ENCODE results near the gene MRPL10.

MRPL10 gene

DNA sequence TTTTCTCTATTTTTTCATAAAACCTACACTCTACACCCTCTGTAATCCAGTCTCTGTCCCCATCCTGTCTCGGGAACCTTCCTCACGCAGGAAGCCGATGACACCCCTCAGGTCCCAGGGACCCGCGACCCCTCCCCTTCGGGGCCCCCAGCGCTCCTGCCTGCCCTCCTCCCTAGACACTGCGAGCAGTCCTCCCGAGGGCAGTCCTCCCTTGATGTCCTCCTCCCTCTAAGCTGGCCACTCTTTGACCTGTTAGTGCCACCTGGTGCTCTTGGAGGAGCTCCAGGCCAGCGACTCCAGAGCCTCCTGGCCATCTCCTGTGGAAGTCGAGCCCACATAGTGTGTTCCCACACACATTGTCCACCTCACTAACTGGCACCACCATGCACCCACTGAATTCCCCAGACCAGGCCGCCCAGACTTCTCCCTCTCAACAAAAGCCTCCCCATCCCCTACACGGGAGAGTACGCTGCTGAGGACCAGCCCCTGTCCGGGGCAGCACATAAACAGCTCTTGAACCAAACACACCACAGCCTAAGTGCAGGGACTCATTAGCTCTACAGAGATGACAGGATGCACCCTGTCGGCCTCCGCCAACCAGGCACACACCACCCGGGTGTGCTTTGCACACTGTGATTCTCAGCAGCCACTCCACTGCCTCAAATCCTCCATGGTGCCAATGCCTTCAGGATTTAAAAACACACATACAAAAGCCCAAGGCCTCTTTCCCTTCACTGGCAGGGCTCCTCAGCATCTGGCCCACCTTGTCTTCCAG lies 19.0 kb downstream of the MRPL10 start:
- no peak for DNase-seq

DNA sequence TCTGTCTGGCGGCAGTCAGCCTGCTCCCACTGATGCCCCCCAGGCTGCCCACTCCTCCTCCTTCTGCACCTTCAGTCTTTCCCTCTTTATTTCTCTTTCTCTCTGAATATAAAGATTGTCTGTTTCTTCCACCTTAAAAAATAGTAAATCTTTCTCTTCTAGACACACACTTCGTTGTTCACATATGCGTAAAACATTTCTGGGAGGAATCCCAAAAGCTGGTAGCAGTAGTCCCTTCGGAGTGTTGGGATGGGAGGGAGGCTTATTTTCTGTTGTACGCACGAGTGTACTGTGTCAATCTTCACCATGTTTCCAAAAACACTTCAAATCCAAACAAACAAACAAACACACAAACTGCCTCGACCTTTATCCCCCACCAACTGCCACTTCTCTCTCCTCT lies 19.6 kb downstream of the MRPL10 start:
- DNase-seq: no peak

DNA sequence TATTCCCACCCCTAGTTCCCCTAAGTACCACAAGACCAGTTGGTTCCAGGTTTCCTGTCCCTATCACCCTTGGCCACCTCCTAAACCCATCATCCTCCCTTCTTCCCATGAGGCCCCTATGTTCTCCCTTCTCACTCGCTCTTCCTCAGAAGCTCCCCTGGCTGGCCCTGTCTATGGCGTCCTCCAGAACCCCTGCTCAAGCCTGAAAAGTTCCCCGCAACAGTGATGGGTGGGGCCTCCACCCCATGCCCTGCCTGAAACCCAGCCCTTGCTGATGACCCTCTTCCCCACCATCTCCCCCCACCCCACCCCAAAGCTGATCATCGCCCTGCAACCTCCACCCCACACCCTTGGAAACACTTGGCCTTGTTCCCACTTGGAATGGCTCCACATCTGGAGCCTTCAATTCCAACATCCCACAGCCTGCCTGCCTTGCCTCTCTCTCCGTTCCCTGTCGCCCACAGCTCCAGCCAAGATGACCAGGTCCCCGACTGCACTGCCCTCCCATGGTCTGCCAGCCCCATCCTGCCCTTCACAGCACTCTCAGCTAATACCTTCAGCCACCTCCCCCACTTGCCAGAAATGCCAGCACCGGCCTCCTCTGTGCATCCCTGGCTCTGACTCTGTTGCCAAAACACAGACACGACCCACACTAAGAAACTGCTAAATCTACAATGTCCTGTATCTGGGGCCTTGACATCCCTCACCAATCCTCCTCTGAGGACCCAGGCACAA lies 20.3 kb downstream of the MRPL10 start:
- DNase-seq: no peak

DNA sequence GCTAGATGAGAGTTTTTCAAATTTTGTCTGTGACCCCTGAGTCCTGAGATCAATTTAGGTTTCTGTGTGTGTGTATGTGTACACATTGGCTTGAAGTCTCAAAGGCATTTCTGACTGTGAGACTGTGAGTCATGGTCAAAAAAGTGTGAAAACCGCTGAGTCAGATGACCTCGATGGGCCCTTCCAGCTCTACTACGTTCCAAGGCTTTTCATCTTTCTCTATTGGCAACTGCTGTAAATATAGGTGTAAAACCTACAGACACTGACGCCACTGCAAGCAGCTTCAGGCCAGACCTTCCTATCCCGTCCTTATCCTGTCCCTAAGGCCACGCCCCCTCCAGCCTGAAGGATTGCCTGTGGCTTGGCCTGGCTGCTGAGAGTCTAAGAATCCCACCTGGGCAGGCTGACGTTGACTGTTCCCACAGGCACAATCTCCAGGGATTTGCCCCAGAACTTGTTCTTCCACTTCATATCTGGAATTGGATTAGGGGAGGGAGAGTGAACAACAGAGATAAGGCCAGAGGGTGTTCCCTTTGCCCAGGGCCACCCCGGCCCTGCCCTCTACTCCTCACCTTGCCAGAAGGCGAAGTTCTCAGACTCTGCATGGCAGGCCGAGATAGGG lies 21.0 kb downstream of the MRPL10 start:
- no peak for DNase-seq

DNA sequence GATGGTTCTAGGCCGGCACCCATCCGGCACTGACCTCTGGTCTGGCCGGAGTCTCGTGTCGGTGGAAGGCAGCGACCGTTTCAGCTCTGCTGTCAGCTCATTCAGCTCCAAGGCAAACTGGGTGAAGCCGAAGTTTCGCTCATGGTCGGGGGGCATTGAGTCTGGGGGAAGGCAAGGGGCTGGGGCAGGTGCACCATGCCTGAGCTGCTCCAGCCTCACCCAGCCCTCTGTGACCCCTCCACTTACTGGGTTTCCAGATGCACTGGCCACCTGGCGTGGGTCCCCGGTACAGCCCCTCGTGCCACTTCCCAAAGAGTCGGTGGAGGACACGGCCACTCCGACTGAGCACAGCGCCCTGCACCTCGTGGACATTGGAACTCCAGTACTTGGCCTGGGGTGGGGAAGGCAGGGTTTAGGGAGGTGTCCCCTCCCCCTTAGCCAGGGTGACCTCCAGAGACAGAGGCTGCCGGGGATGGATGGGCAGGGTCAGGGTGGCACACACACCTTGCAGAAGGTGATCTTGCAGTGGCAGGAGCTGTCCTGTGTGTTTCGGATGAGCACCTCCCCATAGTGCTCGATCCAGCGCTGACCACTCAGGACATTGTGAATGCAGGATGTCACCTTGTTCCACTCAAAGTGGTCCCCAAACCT lies 22.4 kb downstream of the MRPL10 start:
- DNase-seq: no peak

DNA sequence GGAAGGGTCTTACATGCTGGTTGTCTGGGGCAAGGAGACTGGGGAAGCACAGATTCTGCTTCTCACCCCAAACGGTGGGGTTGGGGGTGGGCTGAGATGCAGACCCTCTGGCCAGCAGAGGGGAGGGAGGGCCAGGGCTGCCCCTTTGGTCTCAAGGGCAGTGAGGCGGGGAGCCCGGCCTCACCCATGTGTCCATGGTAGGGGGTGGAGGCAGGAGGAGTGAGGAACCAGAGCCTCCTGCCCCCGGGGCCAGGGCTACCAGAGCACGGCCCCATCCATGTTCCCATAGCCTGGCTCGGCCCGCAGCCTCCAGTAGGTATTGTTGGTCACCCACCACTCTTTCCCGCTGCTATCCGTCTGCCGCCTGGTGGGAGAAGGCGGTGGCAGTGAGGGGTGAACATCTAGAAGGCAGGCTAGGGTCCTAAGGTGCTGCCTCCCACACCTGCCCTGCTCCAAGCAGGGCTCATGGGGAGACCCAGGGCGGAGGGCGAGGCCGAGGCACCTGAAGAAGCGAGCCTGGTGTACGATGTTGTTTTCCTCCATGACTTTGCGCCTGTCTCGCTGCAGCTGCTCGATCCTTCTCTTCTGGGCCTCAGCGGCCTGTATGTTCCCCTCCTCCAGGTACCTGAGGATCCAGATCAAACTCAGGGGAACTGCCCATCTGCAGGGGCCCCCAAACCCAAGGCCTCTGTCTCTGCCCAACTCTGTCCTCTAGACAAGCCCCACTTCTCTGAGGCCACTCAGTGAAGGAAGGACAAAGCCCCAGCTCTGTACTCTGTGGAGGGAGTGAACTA lies 23.1 kb downstream of the MRPL10 start:
- no peak for DNase-seq

DNA sequence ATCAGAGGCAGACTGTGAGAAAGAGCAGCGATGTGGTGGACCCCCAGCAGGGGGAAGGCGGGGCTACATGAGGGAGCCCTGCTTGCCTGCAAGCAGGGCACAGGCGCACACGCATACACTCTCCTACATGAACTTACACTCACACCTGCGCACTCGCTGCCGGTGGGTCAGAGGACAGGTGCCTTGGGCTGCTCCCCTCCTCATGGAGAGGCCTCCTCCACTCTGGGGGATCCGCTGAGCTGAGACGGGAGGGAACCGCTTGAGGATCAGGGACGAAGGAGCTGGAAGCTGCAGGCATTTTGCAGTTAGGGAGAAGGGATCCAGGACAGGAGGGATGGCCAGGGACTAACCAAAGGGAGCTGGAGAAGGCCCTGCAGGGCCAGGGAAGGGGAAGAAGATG lies 23.9 kb downstream of the MRPL10 start:
- DNase-seq: no peak

DNA sequence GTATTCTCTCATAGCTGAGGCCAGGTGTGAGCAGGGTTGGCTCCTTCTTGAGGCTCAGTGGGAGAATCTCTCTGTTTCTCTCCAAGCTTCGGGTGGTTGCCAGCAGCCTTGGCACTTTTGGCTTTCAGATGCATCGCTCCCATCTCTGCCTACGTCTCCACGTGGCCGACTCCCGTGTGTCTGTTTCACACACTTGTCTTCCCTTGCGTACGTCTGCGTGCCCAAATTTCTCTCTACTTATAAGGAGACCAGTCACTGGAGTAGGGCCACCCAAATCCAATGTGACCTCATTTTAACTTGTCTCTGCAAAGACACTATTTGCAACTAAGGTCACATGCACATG lies 24.5 kb downstream of the MRPL10 start:
- DNase-seq: no peak

DNA sequence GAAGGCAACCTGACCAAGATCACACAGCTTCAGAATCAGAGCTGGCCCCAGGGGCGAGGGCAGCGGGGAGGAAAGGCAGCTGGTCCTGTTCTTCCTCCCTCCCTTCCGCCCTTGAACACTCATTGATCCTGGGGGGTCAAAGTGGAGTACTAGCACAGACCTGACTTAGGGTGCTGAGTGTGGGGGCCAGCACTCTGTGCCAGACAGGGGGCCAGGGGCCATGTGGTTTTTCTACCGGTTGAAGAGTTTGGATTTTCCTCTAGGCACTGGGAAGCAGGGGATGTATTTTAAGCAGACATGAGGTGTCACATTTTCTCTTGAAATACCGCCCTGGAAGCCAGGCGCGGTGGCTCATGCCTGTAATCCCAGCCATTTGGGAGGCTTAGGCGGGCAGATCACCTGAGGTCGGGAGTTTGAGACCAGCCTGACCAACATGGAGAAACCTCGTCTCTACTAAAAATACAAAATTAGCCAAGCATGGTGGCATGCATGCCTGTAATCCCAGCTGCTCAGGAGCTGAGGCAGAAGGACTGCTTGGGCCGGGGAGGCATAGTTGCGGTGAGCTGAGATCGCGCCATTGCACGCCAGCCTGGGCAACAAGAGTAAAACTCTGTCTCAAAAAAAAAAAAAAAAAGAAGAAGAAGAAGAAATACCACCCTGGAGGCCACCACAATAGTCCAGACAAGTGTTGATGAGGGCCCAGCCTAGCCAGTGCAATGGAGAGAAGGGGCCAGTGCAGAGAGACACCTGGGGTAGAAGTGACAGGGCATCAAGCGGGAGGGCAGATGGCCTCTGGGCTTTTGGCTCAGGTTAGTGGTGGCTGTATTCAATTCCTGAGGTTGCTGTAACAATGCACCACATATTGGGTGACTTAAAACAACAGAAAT lies 25.1 kb downstream of the MRPL10 start:
- DNase-seq: no peak

DNA sequence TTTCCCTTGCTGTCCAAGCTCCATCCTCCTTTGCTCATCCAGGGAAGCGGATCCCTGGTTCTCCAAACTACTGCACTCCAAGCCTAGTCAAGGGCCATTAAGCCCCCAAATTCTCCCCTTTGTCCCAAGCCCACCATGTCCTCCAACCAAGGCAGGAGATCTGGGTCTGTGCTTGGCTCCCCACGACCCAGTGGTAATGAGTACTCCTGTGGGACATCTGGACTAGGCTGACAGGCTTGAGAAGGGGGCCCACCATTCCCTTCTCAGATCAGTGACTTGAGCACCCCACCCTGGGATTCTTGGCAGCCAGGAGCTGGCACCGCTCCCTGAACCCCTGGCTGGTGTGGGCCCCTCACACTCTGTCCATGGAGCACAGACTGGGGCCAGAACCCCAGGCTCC lies 26.9 kb downstream of the MRPL10 start:
- DNase-seq: no peak

DNA sequence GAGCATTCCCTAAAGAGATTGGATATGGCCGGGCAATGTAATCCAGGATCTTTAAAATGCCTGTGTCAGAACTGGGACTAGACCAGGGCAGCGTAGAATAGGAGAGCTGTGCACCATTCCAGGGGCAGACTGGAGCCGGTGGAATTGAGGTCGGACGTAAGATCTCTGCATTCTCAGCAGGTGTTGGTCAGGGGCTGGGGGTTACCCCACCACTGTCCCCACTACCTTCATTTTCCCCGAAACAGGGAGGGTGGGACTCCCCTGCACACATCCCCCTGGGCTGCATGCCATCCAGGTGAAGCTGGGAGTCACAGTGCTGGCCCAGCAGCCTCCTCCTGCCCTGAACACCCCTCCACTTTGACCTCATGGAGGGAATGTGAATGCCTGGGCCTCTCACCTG lies 27.6 kb downstream of the MRPL10 start:
- no peak for DNase-seq

DNA sequence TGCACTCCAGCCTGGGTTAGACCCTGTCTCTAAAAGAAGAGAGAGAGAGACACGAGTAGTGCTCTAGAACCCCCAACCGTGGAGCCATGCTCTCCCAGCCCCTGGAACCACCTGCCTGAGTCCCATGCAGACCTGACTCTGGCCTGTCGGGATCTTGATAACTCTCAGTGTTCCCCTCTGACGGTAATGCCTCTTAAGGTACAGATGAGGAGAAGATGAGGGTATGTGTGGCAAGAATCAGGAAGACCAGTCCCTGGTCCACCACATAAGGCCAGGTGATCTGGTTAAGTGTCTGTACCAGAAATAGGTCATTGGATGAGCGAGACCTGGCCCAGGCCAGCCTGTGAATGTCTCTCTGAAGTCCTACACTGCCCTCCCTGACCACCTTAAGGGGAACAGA lies 28.1 kb downstream of the MRPL10 start:
- DNase-seq: no peak

DNA sequence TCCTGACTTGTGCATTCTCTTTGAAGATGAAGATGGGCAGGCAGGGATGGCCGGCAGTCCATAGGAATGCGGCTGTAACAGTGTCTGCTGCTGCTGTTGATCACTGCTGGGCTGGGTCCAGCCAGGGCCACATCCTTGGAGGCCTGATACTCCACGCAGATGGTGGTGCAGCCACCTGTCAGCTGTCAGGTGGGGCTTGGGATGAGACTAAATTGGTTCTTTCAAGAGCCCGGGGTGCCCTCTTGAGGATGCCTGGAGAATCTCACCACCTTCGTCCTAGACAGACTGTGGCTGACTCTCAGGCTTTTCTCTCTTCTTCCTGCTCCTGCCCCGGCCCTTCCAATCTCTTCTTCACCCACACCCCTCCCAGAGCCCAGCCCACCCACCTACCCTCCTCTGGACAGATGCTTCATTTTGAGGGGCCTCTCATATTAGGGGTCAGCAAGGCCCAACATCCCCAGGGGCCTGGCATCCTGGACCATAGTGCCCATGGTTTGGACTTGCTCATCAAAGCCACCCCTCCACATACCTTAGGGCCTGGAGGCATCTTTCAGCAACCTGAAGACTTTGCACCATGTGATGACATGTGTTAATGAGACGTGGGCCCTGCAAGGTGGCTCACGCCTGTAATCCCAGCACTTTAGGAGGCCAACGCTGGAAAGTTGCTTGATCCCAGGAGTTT lies 28.9 kb downstream of the MRPL10 start:
- DNase-seq: peak; percentile 35

DNA sequence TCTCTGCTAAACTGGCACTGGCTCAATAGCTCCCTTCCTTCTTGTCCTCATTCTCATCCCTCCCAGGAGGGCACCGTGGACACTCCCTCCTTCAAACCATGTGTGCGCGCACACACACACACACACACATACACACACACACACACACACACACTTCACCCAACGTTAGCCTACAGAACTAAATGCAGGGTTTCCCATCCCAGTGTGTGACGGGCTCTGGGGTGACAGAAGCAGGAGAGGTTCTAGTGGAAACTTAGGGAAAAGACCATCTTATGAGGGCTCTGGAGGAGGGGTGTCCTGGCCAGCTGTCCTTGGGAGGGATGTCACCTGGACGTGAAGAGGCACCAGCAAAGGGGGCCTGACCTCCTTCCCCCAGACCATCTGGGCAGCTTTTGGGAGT lies 29.4 kb downstream of the MRPL10 start:
- no peak for DNase-seq

DNA sequence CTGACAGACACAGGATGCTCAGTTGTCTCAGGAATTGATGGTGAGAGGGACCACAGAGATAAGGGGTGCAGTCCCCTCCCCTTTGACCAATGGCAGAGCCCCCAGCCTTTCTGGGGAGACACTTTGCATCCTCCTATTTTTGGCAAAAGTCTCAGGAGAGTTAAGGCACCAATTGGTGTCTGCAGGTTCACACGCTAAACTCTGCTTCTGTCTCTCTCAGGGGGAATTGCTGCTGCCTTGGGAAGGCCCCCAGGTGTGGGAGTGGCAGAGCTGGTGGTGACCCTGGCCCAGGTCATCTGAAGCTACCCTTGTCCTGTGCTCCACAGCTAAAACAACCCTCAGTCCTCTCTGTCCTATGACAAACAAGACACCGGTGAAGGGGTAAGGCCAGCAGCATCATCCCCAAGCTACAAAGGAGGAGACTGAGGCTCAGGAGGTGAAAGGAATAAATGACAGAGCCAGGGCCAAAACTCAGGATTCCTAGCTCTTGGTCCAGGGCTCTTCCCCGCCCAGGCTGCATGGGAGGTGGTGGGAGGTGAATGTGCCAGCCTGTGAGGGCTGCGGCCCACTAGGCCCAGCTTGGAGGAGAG lies 30.1 kb downstream of the MRPL10 start:
- no peak for DNase-seq

DNA sequence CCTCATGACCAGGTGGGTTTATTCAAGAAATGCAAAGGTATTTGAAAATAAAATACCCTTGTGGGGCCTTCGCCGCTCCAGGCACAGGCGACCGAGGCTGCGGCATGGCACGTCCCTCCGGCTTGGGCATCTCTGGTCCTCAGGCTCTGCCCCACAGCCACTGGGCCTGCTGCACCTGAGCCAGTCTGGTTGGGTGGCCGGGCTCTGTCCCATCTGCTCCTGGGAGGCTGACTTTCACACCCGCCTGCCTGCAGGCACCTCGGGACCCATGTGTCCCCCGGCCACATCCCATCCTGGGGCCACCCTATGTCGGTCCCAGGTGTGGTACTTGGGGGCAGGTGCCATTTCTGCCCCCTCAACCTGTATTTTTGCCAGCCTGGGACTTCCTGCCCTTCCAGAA lies 30.7 kb downstream of the MRPL10 start:
- no peak for DNase-seq

DNA sequence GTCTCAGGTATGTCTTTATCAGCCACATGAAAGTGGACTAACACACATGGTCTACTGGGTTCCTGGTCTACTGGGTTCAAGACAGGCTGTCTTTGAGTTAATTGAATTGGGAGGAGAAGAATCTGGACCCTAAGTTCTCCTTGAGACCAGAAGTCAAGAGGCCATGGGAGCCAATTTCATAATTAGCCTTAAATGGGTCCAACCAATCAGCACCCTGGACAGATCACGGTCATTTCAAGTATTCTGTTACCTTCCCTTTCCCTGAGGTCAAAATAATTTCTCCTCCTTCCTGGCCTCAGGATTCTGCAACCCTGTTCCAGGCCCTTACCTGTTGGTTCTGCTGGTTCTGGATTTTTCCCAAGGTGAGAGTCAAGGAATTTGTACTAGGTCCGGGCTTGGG lies 33.5 kb downstream of the MRPL10 start:
- DNase-seq: no peak

DNA sequence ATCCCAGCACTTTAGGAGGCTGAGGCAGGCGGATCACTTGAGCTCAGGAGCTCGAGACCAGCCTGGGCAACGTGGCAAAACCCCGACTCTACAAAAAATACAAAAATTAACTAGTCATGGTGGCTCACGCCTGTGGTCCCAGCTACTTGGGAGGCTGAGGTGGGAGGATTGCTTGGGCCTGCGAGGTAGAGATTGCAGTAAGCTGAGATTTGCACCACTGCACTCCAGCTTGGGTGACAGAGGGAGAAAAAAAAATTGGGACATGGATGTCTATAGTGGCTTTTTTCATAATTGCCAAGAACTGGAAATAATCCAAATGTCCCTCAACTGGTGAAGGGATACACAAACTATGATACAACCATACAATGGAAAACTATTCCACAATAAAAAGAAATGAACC lies 38.4 kb downstream of the MRPL10 start:
- DNase-seq: no peak

DNA sequence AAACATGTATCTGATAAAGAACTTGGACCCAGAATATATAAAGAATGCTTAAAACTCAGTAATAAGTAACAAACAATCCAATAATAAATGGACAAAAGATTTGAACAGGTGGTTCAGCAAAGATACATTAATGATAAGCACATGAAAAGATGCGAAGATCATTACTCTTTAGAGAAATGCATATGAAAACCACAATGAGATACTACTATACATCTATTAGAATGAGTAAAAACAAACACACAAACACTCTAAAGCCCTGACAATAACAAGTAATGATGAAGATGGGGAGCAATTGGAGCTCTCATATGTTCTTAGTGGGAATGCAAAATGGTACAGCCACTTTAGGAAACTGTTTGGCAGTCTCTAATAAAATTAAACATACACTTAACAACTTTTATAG lies 38.9 kb downstream of the MRPL10 start:
- no peak for DNase-seq

DNA sequence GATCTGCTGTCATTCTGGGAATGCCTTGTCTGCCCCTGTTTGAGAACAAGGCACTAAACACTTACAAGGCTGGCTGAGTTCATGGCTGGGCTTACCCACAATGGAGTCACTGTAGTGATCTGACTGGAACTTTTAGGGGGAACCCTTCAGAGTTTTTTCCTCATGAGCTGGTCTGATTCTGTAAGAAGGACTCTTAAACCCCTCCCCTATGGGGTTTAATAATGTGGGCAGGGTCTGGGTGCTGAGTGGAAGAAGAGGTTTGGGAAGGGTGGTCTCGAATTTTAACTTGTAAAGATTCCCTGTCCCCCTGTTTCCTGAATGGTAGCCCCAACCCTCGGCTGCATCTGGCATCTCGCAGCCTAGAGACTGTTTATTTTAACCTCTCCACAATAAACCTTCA lies 40.3 kb downstream of the MRPL10 start:
- DNase-seq: no peak

Measured in activated CD4-positive, alpha-beta T cell treated with anti-CD3 and anti-CD28 coated beads for 1 hour (primary cell).